ENCODE measurements around the gene CLEC20A. TPM values are rescaled to one million over a fixed set of nuclear protein-coding genes. Genes with fewer than 3 reads are reported as not detected.

The CLEC20A gene
- total and polyA plus RNA-seq, 2 experiments from 2014 or later = not detected

DNA sequence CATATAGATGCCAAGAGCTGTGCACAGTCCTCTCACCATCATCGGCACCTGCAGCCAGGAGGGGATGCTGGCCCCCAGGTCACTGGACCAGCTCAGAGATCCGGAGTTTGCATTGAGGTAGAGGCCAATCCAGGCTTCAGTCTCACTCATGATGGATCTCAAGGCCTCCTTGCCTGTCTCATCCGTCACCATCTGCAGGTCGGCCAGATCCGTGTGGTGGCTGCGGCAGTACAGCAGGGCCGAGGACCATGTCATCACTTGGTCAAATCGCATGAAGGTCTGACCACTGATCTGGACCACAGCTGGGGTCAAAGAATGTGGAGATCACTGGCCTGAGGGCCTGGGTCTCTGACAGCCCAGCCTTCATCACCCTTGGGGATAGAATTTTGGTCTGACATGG is 6.6 kb downstream of the CLEC20A start:
- H3K9me2 ChIP-seq (replicated peaks; ENCODE audit: insufficient read depth) = no peaks in the 10 kb centered on the region
- no peak overlapping the region for H2AFZ ChIP-seq
- H3K4me1 ChIP-seq (ENCODE audit: insufficient read depth) = no peaks in the 10 kb centered on the region
- no peak for DNase-seq (ENCODE audit: low spot score)
- no peaks in the 10 kb centered on the region for H3K79me2 ChIP-seq
- H3K27ac ChIP-seq = no peak overlapping the region
- WGBS (ENCODE audit: low lambda C conversion rate, missing lambda C conversion rate) = 93% methylated on average over 8 of the region's 8 CpGs
- H4K20me1 ChIP-seq (ENCODE audit: insufficient read depth, poor library complexity, severe bottlenecking) = no peaks in the 10 kb centered on the region
- no peaks in the 10 kb centered on the region for H3K9me3 ChIP-seq (ENCODE audit: low read depth)
- no peaks in the 10 kb centered on the region for H3K36me3 ChIP-seq (replicated peaks; ENCODE audit: insufficient read depth, low read depth)
- no peaks in the 10 kb centered on the region for H3K27me3 ChIP-seq
- no peak for TF ChIP-seq EZH2phosphoT487 (IDR thresholded peaks at IDR 0.05; ENCODE audit: low read depth, severe bottlenecking, unreplicated experiment)
- TF ChIP-seq, protein P1, sequence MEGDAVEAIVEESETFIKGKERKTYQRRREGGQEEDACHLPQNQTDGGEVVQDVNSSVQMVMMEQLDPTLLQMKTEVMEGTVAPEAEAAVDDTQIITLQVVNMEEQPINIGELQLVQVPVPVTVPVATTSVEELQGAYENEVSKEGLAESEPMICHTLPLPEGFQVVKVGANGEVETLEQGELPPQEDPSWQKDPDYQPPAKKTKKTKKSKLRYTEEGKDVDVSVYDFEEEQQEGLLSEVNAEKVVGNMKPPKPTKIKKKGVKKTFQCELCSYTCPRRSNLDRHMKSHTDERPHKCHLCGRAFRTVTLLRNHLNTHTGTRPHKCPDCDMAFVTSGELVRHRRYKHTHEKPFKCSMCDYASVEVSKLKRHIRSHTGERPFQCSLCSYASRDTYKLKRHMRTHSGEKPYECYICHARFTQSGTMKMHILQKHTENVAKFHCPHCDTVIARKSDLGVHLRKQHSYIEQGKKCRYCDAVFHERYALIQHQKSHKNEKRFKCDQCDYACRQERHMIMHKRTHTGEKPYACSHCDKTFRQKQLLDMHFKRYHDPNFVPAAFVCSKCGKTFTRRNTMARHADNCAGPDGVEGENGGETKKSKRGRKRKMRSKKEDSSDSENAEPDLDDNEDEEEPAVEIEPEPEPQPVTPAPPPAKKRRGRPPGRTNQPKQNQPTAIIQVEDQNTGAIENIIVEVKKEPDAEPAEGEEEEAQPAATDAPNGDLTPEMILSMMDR (IDR thresholded peaks at IDR 0.05; ENCODE audit: poor library complexity) = no peak
- TF ChIP-seq EZH2 (IDR thresholded peaks at IDR 0.05; ENCODE audit: borderline replicate concordance) = no peak
- H3K4me2 ChIP-seq = no peak overlapping the region
- H3K4me3 ChIP-seq = no peak overlapping the region

DNA sequence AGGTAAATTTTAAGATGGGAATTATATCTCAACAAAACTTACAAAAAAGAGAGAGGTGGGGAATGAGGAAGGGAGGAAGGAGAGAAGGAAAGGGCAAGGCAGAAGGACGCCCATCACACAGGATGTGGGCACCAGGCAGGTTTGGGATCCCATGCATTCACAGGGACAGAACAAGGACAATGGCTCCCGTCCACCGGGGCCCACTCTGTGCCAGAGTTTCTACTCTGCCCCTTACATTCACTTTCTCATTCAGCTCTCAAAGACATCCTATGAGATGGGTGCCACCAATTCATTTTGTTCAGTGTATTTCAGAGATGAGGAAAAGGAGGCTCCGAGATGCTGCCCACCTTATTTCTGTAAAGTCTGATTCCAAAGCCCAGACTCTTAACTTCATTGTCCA is 7.4 kb downstream of the CLEC20A start:
- H3K9me2 ChIP-seq (replicated peaks; ENCODE audit: insufficient read depth) = no peaks in the 10 kb centered on the region
- no peaks in the 10 kb centered on the region for H3K36me3 ChIP-seq (replicated peaks; ENCODE audit: insufficient read depth, low read depth)
- 93% methylated on average over 4 of the region's 4 CpGs for WGBS (ENCODE audit: low lambda C conversion rate, missing lambda C conversion rate)
- no peak overlapping the region for H3K4me3 ChIP-seq
- H4K20me1 ChIP-seq (ENCODE audit: insufficient read depth, poor library complexity, severe bottlenecking) = no peaks in the 10 kb centered on the region
- H2AFZ ChIP-seq = no peak overlapping the region
- no peaks in the 10 kb centered on the region for H3K79me2 ChIP-seq
- H3K9me3 ChIP-seq (ENCODE audit: low read depth) = no peaks in the 10 kb centered on the region
- no peaks in the 10 kb centered on the region for H3K4me1 ChIP-seq (ENCODE audit: insufficient read depth)
- no peak for TF ChIP-seq EZH2phosphoT487 (IDR thresholded peaks at IDR 0.05; ENCODE audit: low read depth, severe bottlenecking, unreplicated experiment)
- TF ChIP-seq, protein P1 (IDR thresholded peaks at IDR 0.05; ENCODE audit: poor library complexity) = no peak
- no peak for TF ChIP-seq EZH2 (IDR thresholded peaks at IDR 0.05; ENCODE audit: borderline replicate concordance)
- no peak overlapping the region for H3K27ac ChIP-seq
- DNase-seq (ENCODE audit: low spot score) = no peak
- H3K4me2 ChIP-seq = no peak overlapping the region
- no peaks in the 10 kb centered on the region for H3K27me3 ChIP-seq

DNA sequence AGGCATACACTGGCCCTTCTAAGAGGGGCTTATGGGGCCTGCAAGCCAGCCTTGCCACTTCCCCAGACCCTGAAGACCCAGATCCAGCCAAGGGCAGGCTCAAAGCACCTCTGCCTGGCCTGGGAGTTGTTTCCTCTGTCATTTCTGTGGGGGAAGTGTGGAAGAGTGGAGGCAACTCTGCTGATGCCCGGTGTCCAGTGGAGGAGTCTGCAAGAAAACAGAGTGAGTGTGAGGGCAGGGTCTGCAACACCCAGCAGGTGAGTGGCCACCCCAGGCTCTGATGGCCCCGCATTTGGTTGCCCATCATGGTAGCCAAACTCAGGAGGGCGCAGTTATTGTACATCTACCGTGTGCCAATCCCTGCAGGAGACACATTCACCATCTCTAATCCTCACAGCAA is 8.4 kb downstream of the CLEC20A start:
- H3K9me3 ChIP-seq (ENCODE audit: low read depth) = no peaks in the 10 kb centered on the region
- no peaks in the 10 kb centered on the region for H3K4me1 ChIP-seq (ENCODE audit: insufficient read depth)
- no peaks in the 10 kb centered on the region for H4K20me1 ChIP-seq (ENCODE audit: insufficient read depth, poor library complexity, severe bottlenecking)
- no peaks in the 10 kb centered on the region for H3K27me3 ChIP-seq
- no peak for TF ChIP-seq EZH2 (IDR thresholded peaks at IDR 0.05; ENCODE audit: borderline replicate concordance)
- TF ChIP-seq, protein P1 (IDR thresholded peaks at IDR 0.05; ENCODE audit: poor library complexity) = no peak
- no peak for TF ChIP-seq EZH2phosphoT487 (IDR thresholded peaks at IDR 0.05; ENCODE audit: low read depth, severe bottlenecking, unreplicated experiment)
- H3K36me3 ChIP-seq (replicated peaks; ENCODE audit: insufficient read depth, low read depth) = no peaks in the 10 kb centered on the region
- no peak overlapping the region for H2AFZ ChIP-seq
- H3K79me2 ChIP-seq = no peaks in the 10 kb centered on the region
- H3K27ac ChIP-seq = no peak overlapping the region
- no peak overlapping the region for H3K4me2 ChIP-seq
- DNase-seq (ENCODE audit: low spot score) = no peak
- H3K9me2 ChIP-seq (replicated peaks; ENCODE audit: insufficient read depth) = no peaks in the 10 kb centered on the region
- H3K4me3 ChIP-seq = no peak overlapping the region
- 93% methylated on average over 4 of the region's 4 CpGs for WGBS (ENCODE audit: low lambda C conversion rate, missing lambda C conversion rate)

Measured in hepatocyte (in vitro differentiated cells).